ENCODE data around the gene GRIN3A.

Gene GRIN3A

GRCh38 chr9:101652601-101653175, 85.8 kb downstream of the GRIN3A start:
- TF ChIP-seq MYC (IDR thresholded peaks at IDR 0.05; ENCODE audit: low read depth, low read length), result no peak
- TF ChIP-seq, protein P1, sequence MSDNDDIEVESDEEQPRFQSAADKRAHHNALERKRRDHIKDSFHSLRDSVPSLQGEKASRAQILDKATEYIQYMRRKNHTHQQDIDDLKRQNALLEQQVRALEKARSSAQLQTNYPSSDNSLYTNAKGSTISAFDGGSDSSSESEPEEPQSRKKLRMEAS (IDR thresholded peaks at IDR 0.05; ENCODE audit: low read depth, low read length), result no peak
- TF ChIP-seq, protein P2, sequence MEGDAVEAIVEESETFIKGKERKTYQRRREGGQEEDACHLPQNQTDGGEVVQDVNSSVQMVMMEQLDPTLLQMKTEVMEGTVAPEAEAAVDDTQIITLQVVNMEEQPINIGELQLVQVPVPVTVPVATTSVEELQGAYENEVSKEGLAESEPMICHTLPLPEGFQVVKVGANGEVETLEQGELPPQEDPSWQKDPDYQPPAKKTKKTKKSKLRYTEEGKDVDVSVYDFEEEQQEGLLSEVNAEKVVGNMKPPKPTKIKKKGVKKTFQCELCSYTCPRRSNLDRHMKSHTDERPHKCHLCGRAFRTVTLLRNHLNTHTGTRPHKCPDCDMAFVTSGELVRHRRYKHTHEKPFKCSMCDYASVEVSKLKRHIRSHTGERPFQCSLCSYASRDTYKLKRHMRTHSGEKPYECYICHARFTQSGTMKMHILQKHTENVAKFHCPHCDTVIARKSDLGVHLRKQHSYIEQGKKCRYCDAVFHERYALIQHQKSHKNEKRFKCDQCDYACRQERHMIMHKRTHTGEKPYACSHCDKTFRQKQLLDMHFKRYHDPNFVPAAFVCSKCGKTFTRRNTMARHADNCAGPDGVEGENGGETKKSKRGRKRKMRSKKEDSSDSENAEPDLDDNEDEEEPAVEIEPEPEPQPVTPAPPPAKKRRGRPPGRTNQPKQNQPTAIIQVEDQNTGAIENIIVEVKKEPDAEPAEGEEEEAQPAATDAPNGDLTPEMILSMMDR (IDR thresholded peaks at IDR 0.05; ENCODE audit: low read depth, low read length), result no peak
- TF ChIP-seq POLR2A (IDR thresholded peaks at IDR 0.05; ENCODE audit: extremely low read depth, insufficient read length), result no peak
- no peak overlapping the region for H3K4me3 ChIP-seq (ENCODE audit: low read depth, low read length)
- no peak for DNase-seq (ENCODE audit: low read depth)

DNA sequence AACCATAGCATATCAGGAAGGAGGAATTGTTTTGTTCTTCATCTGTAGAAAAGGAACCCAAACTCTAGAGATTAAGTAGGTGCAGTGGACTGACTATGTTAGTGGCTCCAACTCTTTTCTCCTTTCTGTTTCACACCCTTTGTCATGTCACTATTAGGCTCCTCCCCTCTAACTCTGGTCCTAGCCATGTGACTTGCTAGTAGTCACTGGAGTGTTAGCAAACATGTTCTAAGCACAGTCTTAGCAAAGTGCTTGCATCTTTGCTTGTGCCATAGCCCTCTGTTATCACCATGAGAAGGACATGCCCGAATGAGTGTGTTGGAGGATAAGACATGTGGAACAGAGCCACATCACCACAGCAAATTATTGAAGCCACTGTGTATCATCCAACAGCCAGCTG, 88.3 kb downstream of the GRIN3A start:
- TF ChIP-seq, protein P1 (IDR thresholded peaks at IDR 0.05; ENCODE audit: low read depth, low read length), result no peak
- TF ChIP-seq MYC (IDR thresholded peaks at IDR 0.05; ENCODE audit: low read depth, low read length) (no peak), POLR2A (IDR thresholded peaks at IDR 0.05; ENCODE audit: extremely low read depth, insufficient read length) (no peak)
- TF ChIP-seq, protein P2 (IDR thresholded peaks at IDR 0.05; ENCODE audit: low read depth, low read length), result no peak
- no peak overlapping the region for H3K4me3 ChIP-seq (ENCODE audit: low read depth, low read length)
- no peak for DNase-seq (ENCODE audit: low read depth)

DNA sequence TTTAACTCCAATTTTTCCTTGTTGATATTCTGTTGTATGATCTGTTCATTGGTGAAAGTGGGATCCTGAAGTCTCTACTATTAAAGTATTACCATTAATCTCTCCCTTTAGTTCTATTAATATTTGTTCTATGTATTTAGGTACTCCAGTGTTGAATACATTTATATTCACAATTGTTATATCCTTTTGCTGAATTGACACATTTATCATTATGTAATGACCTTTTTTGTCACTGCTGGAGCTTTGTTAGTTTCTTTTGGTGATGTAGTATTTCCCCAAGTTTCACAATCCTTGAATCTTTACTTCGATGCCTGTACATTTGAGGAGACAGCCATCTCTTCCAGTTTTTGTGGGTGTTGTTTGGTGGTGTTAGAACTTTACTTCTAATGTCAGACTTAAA, 90.0 kb downstream of the GRIN3A start:
- no peak for DNase-seq (ENCODE audit: low read depth)
- TF ChIP-seq POLR2A (IDR thresholded peaks at IDR 0.05; ENCODE audit: extremely low read depth, insufficient read length) (no peak), MYC (IDR thresholded peaks at IDR 0.05; ENCODE audit: low read depth, low read length) (no peak)
- TF ChIP-seq, protein P1 (IDR thresholded peaks at IDR 0.05; ENCODE audit: low read depth, low read length), result no peak
- TF ChIP-seq, protein P2 (IDR thresholded peaks at IDR 0.05; ENCODE audit: low read depth, low read length), result no peak
- no peak overlapping the region for H3K4me3 ChIP-seq (ENCODE audit: low read depth, low read length)

GRCh38 chr9:101639785-101640665, 98.4 kb downstream of the GRIN3A start:
- TF ChIP-seq POLR2A (IDR thresholded peaks at IDR 0.05; ENCODE audit: extremely low read depth, insufficient read length) (no peak), MYC (IDR thresholded peaks at IDR 0.05; ENCODE audit: low read depth, low read length) (no peak)
- TF ChIP-seq, protein P1 (IDR thresholded peaks at IDR 0.05; ENCODE audit: low read depth, low read length), result no peak
- TF ChIP-seq, protein P2 (IDR thresholded peaks at IDR 0.05; ENCODE audit: low read depth, low read length), result no peak
- DNase-seq (ENCODE audit: low read depth), result no peak
- H3K4me3 ChIP-seq (ENCODE audit: low read depth, low read length), result no peak overlapping the region

- no peak overlapping the region for H3K4me3 ChIP-seq (ENCODE audit: low read depth, low read length)
- no peak for DNase-seq (ENCODE audit: low read depth)
- TF ChIP-seq POLR2A (IDR thresholded peaks at IDR 0.05; ENCODE audit: extremely low read depth, insufficient read length), result no peak
- TF ChIP-seq MYC (IDR thresholded peaks at IDR 0.05; ENCODE audit: low read depth, low read length), result no peak
- TF ChIP-seq, protein P2 (IDR thresholded peaks at IDR 0.05; ENCODE audit: low read depth, low read length), result no peak
- TF ChIP-seq, protein P1 (IDR thresholded peaks at IDR 0.05; ENCODE audit: low read depth, low read length), result no peak
Measured at GRCh38 chr9:101639311-101639710, 99.1 kb downstream of the GRIN3A start.

Measured in NB4 (cell line).